ENCODE measurements around the gene AFF3. TPM values are rescaled to one million over a fixed set of nuclear protein-coding genes. Genes with fewer than 3 reads are reported as not detected.

Gene AFF3
- total and polyA plus RNA-seq, 2 of the 8 experiments (the other 6 are each of a cell fraction or from before 2014, with no cell fraction given) = 0.27 to 3.0 TPM

DNA sequence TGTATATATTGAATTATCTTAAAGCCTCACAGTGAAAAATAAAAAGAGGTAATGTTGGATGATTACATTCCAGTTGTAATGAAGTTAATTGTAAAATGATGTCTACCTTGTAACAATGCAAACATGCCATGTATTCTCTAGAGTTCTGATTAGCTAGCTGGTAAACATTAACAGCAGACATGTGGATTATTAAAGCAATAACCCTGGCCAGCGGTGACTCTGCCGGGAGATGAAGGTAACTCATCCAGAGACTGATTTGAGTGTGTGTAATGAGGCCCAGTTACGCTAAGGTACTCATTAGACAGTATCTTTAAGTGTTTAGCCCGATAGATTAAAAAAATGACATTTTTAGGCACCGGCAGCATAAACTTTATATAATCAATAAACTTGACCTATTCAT, 573.0 kb downstream of the AFF3 start:
- CTCF ChIA-PET (ENCODE audit: partially characterized antibody) = no interaction called here
- Histone ChIP-seq H4K20me1 (replicated peaks in 1 of 2; ENCODE audit: control insufficient read depth in 1 of 2, insufficient read depth in 2 of 2, low read length in 2 of 2) (no peaks in the 10 kb centered on the region), H3K23ac (ENCODE audit: insufficient read length) (no peak overlapping the region), H3K4ac (replicated peaks; ENCODE audit: insufficient read length, low read depth, low read length) (no peak overlapping the region), H3K36me3 (ENCODE audit: control insufficient read depth in 2 of 4, insufficient read depth in 4 of 4, low read length in 3 of 4) (no peaks in the 10 kb centered on the region), H2AK5ac (ENCODE audit: low read depth, low read length) (no peak overlapping the region), H3K27ac (ENCODE audit: low read depth, low read length) (no peak overlapping the region), H3K27me3 (replicated peaks in 1 of 4; ENCODE audit: control insufficient read depth in 3 of 4, extremely low read depth in 1 of 4, insufficient read depth in 3 of 4, low read length in 3 of 4) (no peaks in the 10 kb centered on the region), H3K23me2 (ENCODE audit: low read depth, low read length) (no peaks in the 10 kb centered on the region), H2BK120ac (replicated peaks; ENCODE audit: low read depth, low read length) (no peak overlapping the region), H3K9ac (replicated peaks in 1 of 4; ENCODE audit: extremely low read depth in 1 of 4, low read depth in 3 of 4, low read length in 3 of 4) (no peak overlapping the region), H3K4me2 (ENCODE audit: insufficient read depth in 1 of 2, low read depth in 2 of 2, low read length in 2 of 2) (no peak overlapping the region), H2AFZ (ENCODE audit: low read length) (no peak overlapping the region), H4K8ac (ENCODE audit: extremely low read depth, insufficient read depth, low read length) (no peak overlapping the region), H2BK15ac (ENCODE audit: low read length) (no peak overlapping the region), H2BK20ac (ENCODE audit: low read length) (no peak overlapping the region), H2BK12ac (ENCODE audit: low read depth, low read length) (no peak overlapping the region), H3K56ac (replicated peaks; ENCODE audit: insufficient read length, low read depth, low read length) (no peak overlapping the region), H3K14ac (ENCODE audit: insufficient read length) (no peak overlapping the region), H4K5ac (ENCODE audit: insufficient read length, low read depth, low read length) (no peak overlapping the region), H3K18ac (ENCODE audit: extremely low read depth, low read length) (no peak overlapping the region), H3K4me1 (replicated peaks in 1 of 4; ENCODE audit: control insufficient read depth in 3 of 4, insufficient read depth in 4 of 4, low read length in 3 of 4) (peaks cover 0 to 8% (median 3%) of the 10 kb centered on the region in 4 experiments; a peak in 5 of 7 replicates), H3K9me3 (ENCODE audit: insufficient read depth in 2 of 2, low read depth in 1 of 2, low read length in 1 of 2) (no peaks in the 10 kb centered on the region), H3K79me1 (ENCODE audit: low read depth, low read length) (no peaks in the 10 kb centered on the region), H3K79me2 (ENCODE audit: control insufficient read depth in 1 of 2, insufficient read depth in 2 of 2, low read length in 2 of 2) (no peaks in the 10 kb centered on the region), H3K4me3 (ENCODE audit: extremely low read depth in 1 of 4, insufficient read depth in 2 of 4, low read depth in 3 of 4, low read length in 4 of 4) (no peak overlapping the region), H4K91ac (replicated peaks; ENCODE audit: insufficient read length, low read length) (no peak overlapping the region), H2BK5ac (ENCODE audit: low read depth, low read length) (no peak overlapping the region)
- DNase-seq (ENCODE audit: low read depth in 1 of 2, low spot score in 2 of 2) = no peak
- POLR2A ChIA-PET (ENCODE audit: partially characterized antibody) = no interaction called here
- no peak for FAIRE-seq
- WGBS, 2 experiments (ENCODE audit: extremely low coverage in 1 of 2, insufficient coverage in 1 of 2, insufficient read length in 1 of 2, insufficient replicate concordance in 2 of 2, low coverage in 1 of 2, low lambda C conversion rate in 2 of 2, missing lambda C conversion rate in 1 of 2) = 96% methylated on average over 5 of the region's 5 CpGs; no CpG with 5 or more reads in 1 of the 2 experiments
- no peak for TF ChIP-seq CREB1 (IDR thresholded peaks at IDR 0.05)
